HG02981 (cell line): ENCODE data around the gene TEX13A.
"Not testable (repeated sequence)": the region's sequence is repeated elsewhere in the genome, so short reads cannot be mapped to it uniquely, and the experiment has no call there.

Experiments
- ATAC-seq: cut with Tn5 transposase; IDR thresholded peaks from one replicate; pipeline ENCODE4 v1.9.1; 2021; ENCODE audit warnings: mild to moderate bottlenecking, moderate library complexity; ENCODE audit not compliant: unreplicated experiment

Gene TEX13A, protein sequence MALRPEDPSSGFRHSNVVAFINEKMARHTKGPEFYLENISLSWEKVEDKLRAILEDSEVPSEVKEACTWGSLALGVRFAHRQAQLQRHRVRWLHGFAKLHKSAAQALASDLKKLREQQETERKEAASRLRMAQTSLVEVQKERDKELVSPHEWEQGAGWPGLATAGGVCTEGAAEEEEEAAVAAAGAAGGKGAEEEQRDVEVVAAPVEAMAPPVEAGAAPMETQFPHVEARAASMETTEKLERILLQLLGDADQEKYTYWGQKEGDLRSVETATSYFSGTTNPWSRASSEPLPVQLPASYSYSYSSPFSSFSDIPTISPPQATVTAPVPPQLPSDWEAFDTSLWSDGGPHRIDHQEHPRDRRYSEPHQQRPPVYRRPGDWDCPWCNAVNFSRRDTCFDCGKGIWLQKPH

DNA sequence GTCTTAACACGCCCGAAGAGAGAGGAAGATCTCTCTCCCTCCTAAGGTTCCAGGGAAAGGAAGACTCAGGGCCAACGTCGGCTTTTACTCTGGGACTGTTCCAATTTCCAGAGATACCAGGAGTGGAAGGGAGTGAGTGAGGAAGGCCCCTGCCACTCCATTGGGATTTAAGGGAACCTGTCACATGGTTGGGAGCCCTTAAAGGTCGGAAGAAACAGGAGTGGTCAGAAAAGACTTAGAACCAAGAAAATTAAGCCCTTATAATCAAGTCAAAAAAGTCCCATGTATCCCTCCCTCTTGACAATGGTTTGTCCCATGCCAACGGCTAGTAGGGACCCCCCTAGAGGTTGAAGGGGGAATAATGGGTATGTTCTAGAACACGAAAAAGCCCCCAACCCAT lies at the start of gene TEX13A:
TEX13A (minus strand) TSS at position 59 of the 400 bp plus-strand sequence. CDS start 297 bp downstream, outside the sequence.
- no peak for ATAC-seq

DNA sequence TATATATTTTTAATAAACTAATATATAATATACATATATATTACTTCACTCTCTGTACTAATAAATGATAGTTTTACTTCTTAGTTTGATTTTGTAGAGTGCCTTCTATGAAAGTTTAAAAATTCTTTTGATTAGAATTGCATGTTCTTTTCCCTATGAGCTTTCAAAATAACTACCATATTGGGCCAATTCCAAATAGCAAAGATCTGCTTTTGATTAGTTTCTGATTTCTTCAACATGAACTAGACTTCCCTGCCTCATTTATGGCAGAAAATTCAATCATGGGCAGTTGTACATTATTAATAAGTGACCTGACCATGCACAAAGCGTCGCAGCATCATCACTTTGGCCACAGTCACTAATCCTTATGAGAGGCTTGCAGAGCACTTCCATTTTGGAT lies 48.9 kb upstream of the TEX13A start:
- ATAC-seq = no peak

DNA sequence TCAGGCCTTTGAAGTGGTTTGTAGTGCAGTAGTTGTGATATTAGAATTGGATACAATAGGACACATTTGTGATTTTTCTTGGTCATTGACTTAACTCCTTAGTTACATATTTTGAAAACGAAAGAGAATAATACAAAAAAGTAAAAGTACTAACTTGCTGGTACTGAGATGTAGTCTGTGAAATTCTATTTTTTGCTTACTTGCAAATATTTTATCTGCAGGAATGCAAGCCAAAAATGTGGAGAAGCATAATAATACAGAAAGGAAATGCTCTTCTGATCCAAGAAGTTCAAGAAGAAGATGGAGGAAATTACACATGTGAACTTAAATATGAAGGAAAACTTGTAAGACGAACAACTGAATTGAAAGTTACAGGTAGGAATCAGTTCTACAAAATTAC lies 46.7 kb upstream of the TEX13A start:
- ATAC-seq = no peak

DNA sequence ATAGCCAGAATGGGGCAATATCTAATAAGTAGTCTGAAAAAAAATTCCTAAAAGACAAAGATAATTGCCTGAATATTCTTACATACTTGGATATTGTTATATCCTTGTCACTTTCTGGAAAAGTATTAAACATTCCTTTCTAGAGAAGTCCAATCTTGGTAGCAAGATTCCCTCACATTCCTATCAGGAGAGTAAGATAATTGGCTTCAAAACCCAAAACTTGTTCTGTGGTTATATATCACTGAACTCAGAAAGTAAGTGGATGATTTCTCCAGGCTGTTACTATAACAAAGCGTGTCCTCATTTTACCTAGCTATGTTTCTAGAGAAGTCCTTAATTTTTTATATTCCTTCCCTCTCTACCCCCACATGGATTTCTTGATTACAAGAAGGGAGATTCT lies 46.0 kb upstream of the TEX13A start:
- no peak for ATAC-seq

DNA sequence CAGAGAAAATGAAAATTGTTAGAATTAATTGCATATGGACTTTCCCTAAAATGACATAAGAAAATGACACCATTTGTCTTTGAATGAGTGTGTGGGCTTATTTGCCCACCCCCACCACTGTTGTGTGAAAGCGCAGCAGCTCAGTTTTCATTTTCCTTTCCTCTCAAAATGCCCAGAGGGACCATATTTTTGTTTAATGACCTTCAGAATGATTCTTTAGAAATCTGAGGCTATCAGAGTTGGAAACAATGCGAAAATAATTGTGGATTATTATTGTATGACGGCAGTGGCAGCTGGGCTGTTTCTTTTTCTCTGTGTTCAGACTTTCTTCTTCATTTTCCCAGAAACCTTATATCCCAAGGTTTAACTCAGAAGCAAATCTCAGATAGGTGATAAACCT lies 44.6 kb upstream of the TEX13A start:
- no peak for ATAC-seq

DNA sequence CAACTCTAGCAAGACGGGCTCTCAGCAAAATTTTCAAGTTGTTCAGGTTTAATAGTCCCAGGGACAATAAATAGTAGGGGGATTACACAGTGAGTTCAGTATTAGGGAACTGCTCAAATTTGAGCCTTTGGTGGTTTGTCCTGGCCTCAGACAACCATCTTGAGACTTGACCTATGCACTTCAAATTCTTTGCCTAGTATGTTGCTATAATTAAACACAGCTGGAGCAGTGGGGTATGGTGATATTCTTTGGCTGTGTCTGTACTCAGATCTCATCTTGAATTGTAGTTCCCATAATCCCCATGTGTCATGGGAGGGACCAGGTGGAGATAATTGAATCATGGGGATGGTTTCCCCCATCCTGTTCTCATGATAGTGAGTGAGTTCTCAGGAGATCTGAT lies 43.3 kb upstream of the TEX13A start:
- ATAC-seq = no peak

DNA sequence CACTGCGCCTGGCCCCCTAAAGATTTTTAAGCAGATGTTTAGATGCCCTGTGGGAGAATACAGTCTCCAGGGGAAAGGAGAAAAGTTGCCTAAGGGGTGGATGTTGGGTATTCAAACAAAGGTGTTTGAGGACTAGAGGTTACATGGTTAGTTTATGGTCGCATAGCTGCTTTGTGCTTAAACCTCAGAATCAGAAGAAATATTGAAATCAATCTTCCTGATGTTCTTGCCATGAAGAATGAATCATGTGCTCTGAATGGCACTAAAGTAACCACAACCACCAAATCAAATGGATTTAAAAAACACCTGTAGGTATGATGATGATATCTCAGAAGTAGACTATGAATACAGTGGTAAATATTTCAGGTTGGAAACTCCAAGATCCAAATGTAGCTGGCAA lies 42.7 kb upstream of the TEX13A start:
- ATAC-seq = no peak

DNA sequence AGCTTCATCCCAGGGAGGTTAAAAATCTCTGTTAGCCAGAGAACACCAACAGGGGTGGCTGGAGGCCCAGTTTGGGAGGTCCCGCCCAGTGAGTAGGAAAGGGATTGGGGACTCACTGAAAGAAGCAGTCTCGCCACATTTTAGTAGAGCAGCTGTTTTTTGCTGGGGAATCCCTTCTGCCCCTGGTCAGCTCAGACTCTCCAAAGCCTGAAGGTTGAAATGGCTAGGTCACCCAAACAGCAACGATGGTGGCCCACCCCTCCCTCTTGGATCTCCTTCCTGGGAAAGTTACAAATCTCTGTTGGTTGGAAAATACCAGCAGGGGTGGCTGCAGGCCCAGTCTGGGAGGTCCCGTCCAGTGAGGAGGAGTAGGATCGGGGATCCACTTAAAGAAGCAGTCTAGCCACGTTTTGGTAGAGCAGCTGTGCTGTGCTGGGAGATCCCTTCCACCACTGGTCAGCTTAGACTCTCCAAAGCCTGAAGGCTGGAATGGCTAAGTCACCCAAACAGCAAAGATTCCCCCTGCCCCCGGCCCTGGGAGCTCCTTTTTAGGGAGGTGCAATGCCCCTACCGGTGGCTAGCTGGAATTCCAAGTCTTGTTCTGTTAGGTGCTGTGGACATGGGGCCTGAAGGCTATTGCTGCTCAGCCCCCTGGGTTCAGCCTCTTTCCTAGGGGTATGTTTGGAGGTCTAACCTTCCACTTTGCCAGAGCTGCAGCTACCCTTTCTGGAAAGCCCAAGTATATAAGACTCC lies 40.0 kb upstream of the TEX13A start:
- no peak for ATAC-seq

DNA sequence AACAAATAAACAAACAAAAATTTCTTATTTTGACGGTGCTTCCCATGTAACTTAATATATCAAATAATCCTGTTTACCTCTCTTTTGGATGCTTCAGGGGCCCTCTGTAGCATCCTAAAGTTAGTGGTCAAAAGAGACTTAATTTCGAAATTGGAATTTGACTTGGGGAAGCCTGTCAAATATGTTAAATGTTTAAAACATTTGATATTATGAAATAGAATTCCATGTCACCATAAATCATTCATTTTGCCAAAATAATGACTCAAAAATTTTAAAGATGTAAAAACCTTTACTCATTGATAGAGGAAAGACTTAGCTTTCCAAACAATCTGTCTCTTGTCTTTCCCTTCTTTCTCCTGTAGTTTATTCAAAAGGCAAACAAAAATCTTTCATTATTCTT lies 20.6 kb upstream of the TEX13A start:
- no peak for ATAC-seq

DNA sequence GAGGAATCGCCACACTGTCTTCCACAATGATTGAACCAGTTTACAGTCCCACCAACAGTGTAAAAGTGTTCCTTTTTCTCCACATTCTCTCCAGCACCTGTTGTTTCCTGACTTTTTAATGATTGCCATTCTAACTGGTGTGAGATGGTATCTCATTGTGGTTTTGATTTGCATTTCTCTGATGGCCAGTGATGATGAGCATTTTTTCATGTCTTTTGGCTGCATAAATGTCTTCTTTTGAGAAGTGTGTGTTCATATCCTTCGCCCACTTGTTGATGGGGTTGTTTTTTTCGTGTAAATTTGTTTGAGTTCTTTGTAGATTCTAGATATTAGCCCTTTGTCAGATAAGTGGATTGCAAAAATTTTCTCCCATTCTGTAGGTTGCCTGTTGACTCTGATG lies 16.9 kb upstream of the TEX13A start:
- ATAC-seq = not testable (repeated sequence)

DNA sequence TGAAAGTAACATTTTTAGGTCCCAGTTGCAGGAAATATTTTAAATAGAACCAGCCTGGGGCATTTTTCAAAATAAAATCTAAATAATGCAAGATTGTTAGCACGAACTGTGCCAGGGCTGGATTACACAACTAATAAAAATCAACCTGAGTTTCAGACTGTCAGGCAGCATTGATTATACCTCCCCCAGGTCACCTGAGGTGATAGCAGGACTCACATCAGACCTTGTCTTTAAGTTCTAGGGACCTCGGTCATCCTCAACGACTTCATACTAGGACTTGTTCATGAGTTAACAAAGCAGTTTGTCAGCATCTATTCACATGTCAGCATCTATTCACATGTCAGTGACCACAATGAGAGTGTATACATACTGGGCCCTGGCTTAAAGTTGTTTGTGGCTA lies 8.7 kb upstream of the TEX13A start:
- no peak for ATAC-seq

DNA sequence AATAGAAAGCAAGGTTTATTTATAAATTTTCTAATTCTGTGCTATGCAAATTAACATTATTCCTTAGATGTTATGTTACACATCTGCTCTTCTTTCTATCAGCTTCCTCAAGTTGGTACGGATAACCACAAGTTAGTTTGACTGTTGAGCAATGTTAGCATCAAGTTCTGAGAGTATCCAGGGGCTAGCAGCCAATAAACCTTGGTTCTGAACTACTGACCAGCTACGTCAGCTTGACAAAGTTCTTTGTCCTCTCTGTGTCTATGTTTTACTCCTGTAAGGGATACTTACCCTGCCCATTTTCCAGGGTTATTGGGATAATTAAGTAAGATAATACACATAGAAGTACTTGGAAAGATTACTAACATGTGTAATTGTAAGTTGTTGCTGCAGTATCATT lies 8.1 kb upstream of the TEX13A start:
- no peak for ATAC-seq

DNA sequence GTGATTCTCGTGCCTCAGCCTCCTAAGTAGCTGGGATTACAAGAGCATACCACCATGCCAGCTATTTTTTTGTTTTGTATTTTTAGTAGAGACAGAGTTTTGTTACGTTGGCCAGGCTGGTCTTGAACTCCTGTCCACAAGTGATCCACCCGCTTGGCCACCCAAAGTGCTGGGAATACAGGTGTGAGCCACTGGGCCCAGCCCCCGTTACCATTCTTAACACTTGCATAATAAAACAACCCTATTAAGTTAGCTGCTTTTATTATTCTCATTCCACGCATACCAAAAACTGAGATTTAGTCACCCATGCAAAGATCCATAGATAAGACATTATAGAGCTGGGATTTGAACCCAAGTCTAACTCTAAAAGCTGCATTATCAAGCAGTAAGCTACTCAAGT lies 6.0 kb upstream of the TEX13A start:
- ATAC-seq = no peak

DNA sequence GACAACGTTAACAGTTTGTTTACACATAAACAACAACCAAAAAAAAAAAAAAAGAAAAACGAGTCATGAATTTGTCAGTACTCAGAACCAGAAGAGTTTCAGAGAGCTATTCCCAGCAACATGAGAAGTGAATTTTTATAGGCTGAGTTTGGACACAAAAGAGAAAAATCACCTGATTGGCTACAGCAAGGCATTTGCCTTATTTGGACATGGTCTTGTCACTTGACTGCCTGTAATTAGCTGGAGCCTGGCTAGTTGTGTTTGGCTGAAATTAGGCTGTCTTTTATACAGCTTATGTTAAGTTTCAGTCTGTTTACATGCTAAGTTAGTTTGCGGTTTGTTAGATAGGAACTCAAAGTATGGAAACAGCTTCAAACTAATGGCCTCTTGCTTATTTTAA lies 880 bp upstream of the TEX13A start:
- no peak for ATAC-seq

DNA sequence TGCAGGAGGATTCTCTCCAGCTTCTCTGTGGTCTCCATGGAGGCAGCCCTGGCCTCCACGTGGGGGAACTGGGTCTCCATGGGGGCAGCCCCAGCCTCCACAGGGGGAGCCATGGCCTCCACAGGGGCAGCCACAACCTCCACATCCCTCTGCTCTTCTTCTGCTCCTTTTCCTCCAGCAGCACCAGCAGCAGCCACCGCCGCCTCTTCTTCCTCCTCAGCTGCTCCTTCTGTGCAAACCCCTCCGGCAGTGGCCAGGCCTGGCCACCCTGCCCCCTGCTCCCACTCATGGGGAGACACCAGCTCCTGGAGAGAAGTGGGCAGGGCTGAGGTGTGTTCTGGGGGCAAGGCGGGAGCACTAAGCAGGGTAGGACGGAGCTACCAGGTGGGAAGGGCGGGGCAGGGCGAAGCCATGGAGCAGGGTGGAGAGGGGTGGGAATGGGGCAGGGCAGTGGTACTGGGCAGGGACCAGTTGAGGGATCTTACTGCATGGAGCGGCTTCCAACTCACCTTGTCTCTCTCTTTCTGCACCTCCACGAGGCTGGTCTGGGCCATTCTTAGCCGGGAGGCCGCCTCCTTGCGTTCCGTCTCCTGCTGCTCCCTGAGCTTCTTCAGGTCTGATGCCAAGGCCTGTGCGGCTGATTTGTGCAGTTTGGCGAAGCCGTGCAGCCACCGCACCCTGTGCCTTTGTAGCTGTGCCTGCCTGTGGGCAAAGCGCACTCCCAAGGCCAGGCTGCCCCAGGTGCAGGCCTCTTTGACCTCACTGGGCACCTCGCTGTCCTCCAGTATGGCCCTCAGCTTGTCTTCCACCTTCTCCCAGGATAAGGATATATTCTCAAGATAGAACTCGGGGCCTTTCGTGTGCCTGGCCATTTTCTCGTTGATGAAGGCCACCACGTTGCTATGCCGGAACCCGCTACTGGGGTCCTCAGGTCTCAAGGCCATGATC lies 766 bp downstream of the TEX13A start:
- ATAC-seq = no peak

DNA sequence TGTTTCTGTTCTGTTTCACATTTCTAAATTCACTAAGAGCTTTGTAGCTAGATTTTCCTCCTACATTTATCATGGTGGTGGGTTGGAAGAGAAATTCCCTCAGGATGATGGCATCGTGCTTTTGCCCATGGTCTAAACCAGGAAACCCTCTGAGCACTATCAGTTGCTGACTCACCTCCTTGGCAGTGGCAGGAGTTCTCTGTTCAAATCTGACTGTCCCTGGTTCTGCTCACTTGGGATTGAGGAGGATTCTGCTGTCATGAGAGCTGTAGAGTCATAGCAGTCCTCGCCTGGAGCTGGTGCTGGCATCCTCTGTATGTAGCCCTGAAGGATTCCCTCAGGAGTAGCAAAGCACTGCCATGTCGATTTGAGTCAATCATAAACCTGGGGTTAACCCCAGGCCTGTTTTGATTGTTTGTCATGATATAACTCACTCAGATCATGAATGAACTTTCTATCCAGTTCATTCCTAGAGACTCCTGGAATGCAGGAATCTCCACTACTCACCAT lies 9.4 kb downstream of the TEX13A start:
- ATAC-seq = no peak

DNA sequence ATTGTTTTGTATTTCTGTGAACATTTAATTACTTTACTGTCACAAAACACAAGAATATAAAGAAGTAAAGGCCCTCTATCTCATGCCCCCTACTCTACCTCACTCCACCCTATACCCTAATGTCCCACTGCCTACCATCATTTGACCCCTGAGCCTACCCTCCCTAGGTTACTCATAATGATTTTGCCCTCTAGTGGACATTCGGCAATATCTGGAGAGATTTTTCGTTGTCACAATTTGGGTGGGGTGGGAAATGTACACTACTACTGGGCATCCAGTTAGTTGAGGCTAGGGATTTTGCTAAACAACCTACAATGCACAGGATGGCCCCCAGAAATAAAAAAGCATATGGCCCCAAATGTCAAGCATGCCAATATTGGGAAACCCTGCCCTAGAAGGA lies 10.2 kb downstream of the TEX13A start:
- ATAC-seq = no peak

DNA sequence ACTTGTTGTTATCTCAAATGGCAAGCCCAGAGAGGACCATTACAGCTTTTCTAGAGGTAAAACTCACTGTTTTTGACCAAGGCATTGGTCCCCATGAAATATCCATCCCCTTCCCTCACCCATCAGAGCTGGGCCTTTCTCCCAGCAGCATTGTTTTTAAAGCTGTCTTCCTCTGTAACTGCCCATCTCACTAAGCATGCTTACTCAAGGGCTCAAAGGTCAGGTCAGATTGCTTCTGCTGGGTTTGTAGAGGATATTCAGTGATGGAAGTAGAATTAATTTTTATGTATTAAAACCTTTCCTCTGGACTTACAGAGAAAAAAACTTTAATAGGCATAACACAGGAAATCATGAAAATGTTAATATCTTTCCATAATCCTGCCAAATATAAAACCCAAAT lies 11.1 kb downstream of the TEX13A start:
- no peak for ATAC-seq

DNA sequence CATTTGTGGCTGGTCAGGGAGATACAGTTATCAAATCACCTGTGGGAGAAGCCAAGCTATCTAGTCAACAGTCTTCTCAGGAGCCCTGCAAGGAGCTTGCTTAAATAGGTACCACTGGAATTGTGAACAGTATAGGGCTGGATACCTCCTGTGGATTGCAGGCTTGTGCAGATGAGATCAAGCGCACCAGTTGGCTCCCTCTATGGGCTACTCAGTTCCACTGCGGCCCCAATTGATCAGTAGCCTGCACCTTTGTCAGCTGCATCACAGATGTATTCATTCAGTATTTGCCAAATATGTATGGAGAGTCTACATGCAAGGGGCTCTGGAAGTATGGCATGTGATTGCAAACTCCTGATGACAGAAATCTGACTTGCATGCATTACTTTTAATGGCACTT lies 28.6 kb downstream of the TEX13A start:
- ATAC-seq = no peak

DNA sequence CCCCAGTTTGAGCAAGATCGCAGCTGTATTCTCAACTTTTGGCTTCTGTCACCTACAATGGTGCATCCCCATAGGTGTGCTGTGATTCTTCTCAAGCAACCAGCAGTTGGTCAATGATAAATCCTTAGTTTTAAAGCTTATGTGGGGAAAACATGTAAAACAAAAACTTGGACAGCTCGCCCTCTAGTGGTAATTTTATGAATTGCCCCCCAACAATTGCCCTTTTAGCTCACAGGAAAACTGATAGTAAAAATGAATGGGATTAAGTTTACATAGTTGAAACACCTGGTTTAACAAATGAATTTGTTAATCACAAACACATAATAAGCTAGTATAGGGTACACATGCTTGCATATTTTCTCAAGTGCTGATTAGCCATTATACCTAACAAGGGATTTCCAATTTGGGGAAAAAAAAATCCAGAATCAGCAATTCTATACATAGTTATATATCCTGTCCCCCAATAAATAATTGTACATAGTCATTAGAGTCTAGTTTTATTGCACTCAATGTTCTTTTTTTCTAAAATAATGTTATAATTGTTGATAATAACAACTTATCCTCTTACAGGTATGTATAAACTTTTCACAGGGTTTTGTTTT lies 30.1 kb downstream of the TEX13A start:
- ATAC-seq = no peak

DNA sequence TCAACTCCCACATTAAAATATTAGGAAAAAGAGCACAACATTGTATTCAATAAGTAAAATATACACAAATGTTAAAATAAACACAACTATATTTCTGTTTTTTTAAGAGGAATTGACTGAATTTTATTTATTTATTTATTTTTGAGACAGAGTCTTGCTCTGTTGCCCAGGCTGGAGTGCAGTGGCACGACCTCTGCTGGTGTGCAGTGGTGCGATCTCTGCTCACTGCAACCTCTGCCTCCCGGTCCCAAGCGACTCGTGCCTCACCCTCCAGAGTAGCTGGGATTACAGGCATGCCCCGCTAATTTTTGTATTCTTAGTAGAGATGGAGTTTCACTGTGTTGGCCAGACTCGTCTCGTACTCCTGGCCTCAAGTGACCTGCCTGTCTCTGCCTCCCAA lies 31.4 kb downstream of the TEX13A start:
- no peak for ATAC-seq
